Esophagus squamous epithelium (tissue), 4 donors: Measurements from ENCODE around the gene PTGDS.

Experiments
- CTCF ChIP-seq, 6 experiments: fragments of 450-650 bp in 4 of 6; fragments of 200-600 bp in 2 of 6; sonication (generic) in 2 of 6; IDR thresholded peaks; one replicate each; pipeline ENCODE4 v1.5.1; 2016 to 2019; ENCODE audit warnings: antibody characterized with exemption in 6 of 6, mild to moderate bottlenecking in 4 of 6, moderate library complexity in 4 of 6
- POLR2A ChIP-seq, 4 donors: fragments of 450-650 bp; IDR thresholded peaks; one replicate each; pipeline ENCODE4 v1.6.1; 2017; ENCODE audit warnings: antibody characterized with exemption in 4 of 4, mild to moderate bottlenecking in 4 of 4, moderate library complexity in 3 of 4

GRCh38 chr9:136985027-136985602 lies 7.8 kb downstream of the PTGDS start:
- TF ChIP-seq CTCF (IDR thresholded peaks at IDR 0.05), result no peak
- no peak for TF ChIP-seq POLR2A (IDR thresholded peaks at IDR 0.05)
